Measurements from ENCODE around the gene RAVER1.

DNA sequence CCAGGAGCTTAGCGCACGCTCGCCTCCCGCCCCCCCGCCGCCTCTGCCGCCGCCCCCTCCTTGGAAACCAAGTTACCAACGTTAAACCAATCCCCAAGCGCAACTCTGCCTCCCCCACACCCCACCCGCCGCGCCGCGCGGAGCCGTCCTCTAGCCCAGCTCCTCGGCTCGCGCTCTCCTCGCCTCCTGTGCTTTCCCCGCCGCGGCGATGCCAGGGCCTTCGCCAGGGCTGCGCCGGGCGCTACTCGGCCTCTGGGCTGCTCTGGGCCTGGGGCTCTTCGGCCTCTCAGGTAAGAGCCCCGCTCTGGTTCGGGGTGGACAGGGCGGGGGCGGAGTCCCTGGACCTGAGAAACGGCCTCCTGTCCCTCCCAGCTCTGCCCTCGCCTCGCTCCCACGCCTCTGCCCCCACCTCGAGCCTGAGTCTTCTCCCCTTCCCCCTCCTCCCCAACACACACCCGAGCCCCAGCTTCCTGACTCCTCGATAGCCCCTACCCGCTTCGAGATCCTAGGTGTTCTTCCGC, 43.4 kb downstream of the RAVER1 start, which contains the start of gene ICAM5:
- TF ChIP-seq POLR2A (IDR thresholded peaks at IDR 0.05), result no peak
- TF ChIP-seq, protein P1, sequence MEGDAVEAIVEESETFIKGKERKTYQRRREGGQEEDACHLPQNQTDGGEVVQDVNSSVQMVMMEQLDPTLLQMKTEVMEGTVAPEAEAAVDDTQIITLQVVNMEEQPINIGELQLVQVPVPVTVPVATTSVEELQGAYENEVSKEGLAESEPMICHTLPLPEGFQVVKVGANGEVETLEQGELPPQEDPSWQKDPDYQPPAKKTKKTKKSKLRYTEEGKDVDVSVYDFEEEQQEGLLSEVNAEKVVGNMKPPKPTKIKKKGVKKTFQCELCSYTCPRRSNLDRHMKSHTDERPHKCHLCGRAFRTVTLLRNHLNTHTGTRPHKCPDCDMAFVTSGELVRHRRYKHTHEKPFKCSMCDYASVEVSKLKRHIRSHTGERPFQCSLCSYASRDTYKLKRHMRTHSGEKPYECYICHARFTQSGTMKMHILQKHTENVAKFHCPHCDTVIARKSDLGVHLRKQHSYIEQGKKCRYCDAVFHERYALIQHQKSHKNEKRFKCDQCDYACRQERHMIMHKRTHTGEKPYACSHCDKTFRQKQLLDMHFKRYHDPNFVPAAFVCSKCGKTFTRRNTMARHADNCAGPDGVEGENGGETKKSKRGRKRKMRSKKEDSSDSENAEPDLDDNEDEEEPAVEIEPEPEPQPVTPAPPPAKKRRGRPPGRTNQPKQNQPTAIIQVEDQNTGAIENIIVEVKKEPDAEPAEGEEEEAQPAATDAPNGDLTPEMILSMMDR (IDR thresholded peaks at IDR 0.05 in 8 of 11, conservative IDR thresholded peaks at IDR 0.05 in 3 of 11), result no peak
